ENCODE results near the gene TBC1D32.

DNA sequence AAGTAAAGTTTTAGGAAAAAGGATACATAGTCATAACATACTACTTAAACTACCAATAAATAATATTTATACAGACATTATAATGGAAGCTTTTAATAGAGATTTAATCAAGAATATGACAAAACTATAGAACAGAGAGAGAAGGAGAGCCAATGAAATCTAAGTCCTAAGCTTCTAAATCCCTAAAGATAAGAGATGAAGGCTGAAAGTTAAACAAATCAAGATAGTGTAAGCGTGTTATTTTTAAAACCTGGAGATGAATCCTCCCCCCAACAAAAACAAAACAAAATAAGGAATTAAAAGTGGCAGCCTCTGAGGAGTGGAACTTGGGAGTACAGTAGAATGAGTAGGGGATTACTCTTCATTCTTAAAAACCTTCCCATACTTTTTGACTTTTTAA is 145.9 kb downstream of the TBC1D32 start:
- TF ChIP-seq, protein P1, sequence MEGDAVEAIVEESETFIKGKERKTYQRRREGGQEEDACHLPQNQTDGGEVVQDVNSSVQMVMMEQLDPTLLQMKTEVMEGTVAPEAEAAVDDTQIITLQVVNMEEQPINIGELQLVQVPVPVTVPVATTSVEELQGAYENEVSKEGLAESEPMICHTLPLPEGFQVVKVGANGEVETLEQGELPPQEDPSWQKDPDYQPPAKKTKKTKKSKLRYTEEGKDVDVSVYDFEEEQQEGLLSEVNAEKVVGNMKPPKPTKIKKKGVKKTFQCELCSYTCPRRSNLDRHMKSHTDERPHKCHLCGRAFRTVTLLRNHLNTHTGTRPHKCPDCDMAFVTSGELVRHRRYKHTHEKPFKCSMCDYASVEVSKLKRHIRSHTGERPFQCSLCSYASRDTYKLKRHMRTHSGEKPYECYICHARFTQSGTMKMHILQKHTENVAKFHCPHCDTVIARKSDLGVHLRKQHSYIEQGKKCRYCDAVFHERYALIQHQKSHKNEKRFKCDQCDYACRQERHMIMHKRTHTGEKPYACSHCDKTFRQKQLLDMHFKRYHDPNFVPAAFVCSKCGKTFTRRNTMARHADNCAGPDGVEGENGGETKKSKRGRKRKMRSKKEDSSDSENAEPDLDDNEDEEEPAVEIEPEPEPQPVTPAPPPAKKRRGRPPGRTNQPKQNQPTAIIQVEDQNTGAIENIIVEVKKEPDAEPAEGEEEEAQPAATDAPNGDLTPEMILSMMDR (IDR thresholded peaks at IDR 0.05), result no peak
- no peak for TF ChIP-seq ZNF121 (CRISPR knock-in tag; IDR thresholded peaks at IDR 0.05)
- TF ChIP-seq JUN (CRISPR knock-in tag; IDR thresholded peaks at IDR 0.05), result no peak

All from WTC11 (cell line).